ENCODE results near the gene PRR29.
"Not testable (repeated sequence)": the region's sequence is repeated elsewhere in the genome, so short reads cannot be mapped to it uniquely, and the experiment has no call there.

- TF ChIP-seq CTCF (conservative IDR thresholded peaks at IDR 0.05; ENCODE audit: low read depth, low read length); EZH2 (IDR thresholded peaks at IDR 0.05; ENCODE audit: borderline replicate concordance, low read depth, low read length, poor library complexity, severe bottlenecking): not testable (repeated sequence)
These were observed 21.4 kb downstream of the PRR29 start for GRCh38 chr17:64019551-64019961.
